HepG2 (cell line): ENCODE measurements around the gene TMEM129. TPM values are rescaled to one million over a fixed set of nuclear protein-coding genes. Genes with fewer than 3 reads are reported as not detected.
A peak's percentile ranks its signal among the peaks of the same experiment; 100 is the strongest.

ENCODE experiments used
- FOXK2 ChIP-seq: fragments of 450-650 bp; IDR thresholded peaks from 2 replicates; pipeline ENCODE4 v1.6.1; 2016
- GTF3A ChIP-seq: sonication (generic); formaldehyde crosslinking; conservative IDR thresholded peaks from 2 replicates; pipeline ENCODE4 v1.4.0; 2020; ENCODE audit warnings: mild to moderate bottlenecking, missing genetic modification reagents
- KIAA2018 ChIP-seq: sonication (generic); formaldehyde crosslinking; IDR thresholded peaks from 2 replicates; pipeline ENCODE4 v1.5.0; 2020; ENCODE audit warnings: mild to moderate bottlenecking, missing genetic modification reagents, borderline replicate concordance
- PLSCR1 ChIP-seq: sonication (generic); formaldehyde crosslinking; IDR thresholded peaks from 2 replicates; pipeline ENCODE4 v1.5.0; 2020; ENCODE audit warnings: missing genetic modification reagents, mild to moderate bottlenecking, borderline replicate concordance
- RXRB ChIP-seq: IDR thresholded peaks from 2 replicates; pipeline ENCODE4 v1.6.1; 2016; ENCODE audit warnings: borderline replicate concordance, missing genetic modification reagents, missing compliant biosample characterization
- SRF ChIP-seq: IDR thresholded peaks from 2 replicates; pipeline ENCODE4 v1.6.1; 2011; ENCODE audit warnings: mild to moderate bottlenecking, low read depth, low read length, moderate library complexity
- TFDP2 ChIP-seq: sonication (generic); formaldehyde crosslinking; IDR thresholded peaks from 2 replicates; pipeline ENCODE4 v1.4.0; 2020; ENCODE audit warnings: missing genetic modification reagents
- ZBTB42 ChIP-seq: sonication (generic); formaldehyde crosslinking; IDR thresholded peaks from 2 replicates; pipeline ENCODE4 v1.5.0; 2020; ENCODE audit warnings: mild to moderate bottlenecking, missing genetic modification reagents
- ZBTB46 ChIP-seq: sonication (generic); formaldehyde crosslinking; IDR thresholded peaks from 2 replicates; pipeline ENCODE4 v1.4.0; 2020; ENCODE audit warnings: mild to moderate bottlenecking, missing genetic modification reagents, borderline replicate concordance
- ZBTB49 ChIP-seq: sonication (generic); formaldehyde crosslinking; IDR thresholded peaks from 2 replicates; pipeline ENCODE4 v1.4.0; 2020; ENCODE audit warnings: missing genetic modification reagents, borderline replicate concordance
- ZKSCAN8 ChIP-seq: IDR thresholded peaks from 2 replicates; pipeline ENCODE4 v1.6.1; 2016; ENCODE audit warnings: borderline replicate concordance, missing genetic modification reagents, missing compliant biosample characterization
- ZNF10 ChIP-seq: sonication (generic); formaldehyde crosslinking; IDR thresholded peaks from 2 replicates; pipeline ENCODE4 v1.4.0; 2020; ENCODE audit warnings: mild to moderate bottlenecking, low read depth, missing genetic modification reagents, borderline replicate concordance
- ZNF335 ChIP-seq: sonication (generic); formaldehyde crosslinking; IDR thresholded peaks from 2 replicates; pipeline ENCODE4 v1.4.0; 2020; ENCODE audit warnings: missing genetic modification reagents
- ZNF782 ChIP-seq: sonication (generic); formaldehyde crosslinking; IDR thresholded peaks from 2 replicates; pipeline ENCODE4 v1.4.0; 2020; ENCODE audit warnings: missing genetic modification reagents, mild to moderate bottlenecking, borderline replicate concordance
- polyA plus RNA-seq, 8 experiments: library from polyadenylated mRNA; depleted of rRNA in 3 of 8; stranded (reverse) in 7 of 8; unstranded in 1 of 8; fragments of >200 nt; fragmentation: Illumina TruSeq in 4 of 8; extraction: Trizol in 4 of 8; gene quantifications; 2 replicates each; pipeline versions ENCODE4 v1.2.1 to v1.2.3, GENCODE V29; 2011 to 2016; ENCODE audit warnings: low read depth in 4 of 8, missing spikeins in 1 of 8, mixed read lengths in 1 of 8; ENCODE audit not compliant: insufficient read depth in 1 of 8
- total RNA-seq, 5 experiments: library from RNA; depleted of rRNA; stranded (reverse); fragments of >200 nt; fragmentation: Illumina TruSeq; extraction: Trizol; gene quantifications; 2 replicates each; pipeline ENCODE4 v1.2.3, GENCODE V29; 2016; ENCODE audit warnings: low read depth in 1 of 5

Gene TMEM129
- total and polyA plus RNA-seq, 2 of the 13 experiments (the other 11 are each of a cell fraction or from before 2014, with no cell fraction given) = 19.0 to 25.8 TPM

GRCh38 chr4:1726146-1726934 lies 5.2 kb upstream of the TMEM129 start (continued):
- no peak for TF ChIP-seq ZKSCAN8
- TF ChIP-seq ZNF335 = 0 out of 2 replicates have a peak, but pooled peaks have one; percentile 17
- TF ChIP-seq TFDP2 (CRISPR knock-in tag) = no peak
- no peak for TF ChIP-seq FOXK2
- no peak for TF ChIP-seq ZNF782 (CRISPR knock-in tag)
- TF ChIP-seq ZNF10 (CRISPR knock-in tag) = no peak
- TF ChIP-seq PLSCR1 = no peak
- TF ChIP-seq ZBTB49 (CRISPR knock-in tag) = no peak
- no peak for TF ChIP-seq ZBTB46 (CRISPR knock-in tag)
- no peak for TF ChIP-seq SRF
- no peak for TF ChIP-seq GTF3A
- no peak for TF ChIP-seq ZBTB42
- TF ChIP-seq RXRB (CRISPR knock-in tag) = no peak
- no peak for TF ChIP-seq KIAA2018 (CRISPR knock-in tag)
